HEK293 (cell line): ENCODE results near the gene HESX1.

Experiments used
- CTCF ChIA-PET: fragments of 350-600 bp; formaldehyde crosslinking; extraction: SDS; loops from one replicate; lab custom pipeline; 2021; ENCODE audit warnings: antibody characterized with exemption; lab: Yijun Ruan, JAX
- POLR2A ChIA-PET: fragments of 300-600 bp; formaldehyde crosslinking; extraction: SDS; loops from one replicate; lab custom pipeline; 2020; ENCODE audit warnings: antibody characterized with exemption, inconsistent platforms; lab: Yijun Ruan, JAX
- H3K27ac ChIP-seq: fragments of 200-500 bp; sonication (Bioruptor generic); 2 replicates; pipeline ENCODE4 v1.5.1; 2014; ENCODE audit warnings: low read depth, low read length, control low read depth, inconsistent platforms; ENCODE audit errors: extremely low read depth
- H3K36me3 ChIP-seq, 2 experiments: fragments of 200-500 bp in 1 of 2; sonication (Bioruptor generic) in 1 of 2; 1 replicate in 1 of 2; 2 replicates in 1 of 2; pipeline ENCODE4 v1.5.1; 2014 to 2017; ENCODE audit warnings: inconsistent platforms in 2 of 2, low read length in 2 of 2; ENCODE audit not compliant: control insufficient read depth in 2 of 2, insufficient read depth in 1 of 2
- H3K4me1 ChIP-seq: fragments of 200-500 bp; sonication (Bioruptor generic); 2 replicates; pipeline ENCODE4 v1.5.1; 2014; ENCODE audit warnings: mild to moderate bottlenecking, low read length, inconsistent platforms; ENCODE audit not compliant: control insufficient read depth, insufficient read depth
- H3K4me3 ChIP-seq: 2 replicates; pipeline ENCODE4 v1.5.1; 2011; ENCODE audit warnings: low read depth, mild to moderate bottlenecking, control low read depth, low read length, moderate library complexity
- H3K9me3 ChIP-seq: fragments of 200-500 bp; sonication (Bioruptor generic); 2 replicates; pipeline ENCODE4 v1.5.1; 2014; ENCODE audit warnings: low read depth, low read length, inconsistent platforms; ENCODE audit not compliant: control insufficient read depth, insufficient read depth
- AEBP2 ChIP-seq: fragments of 450-650 bp; formaldehyde crosslinking; IDR thresholded peaks from 2 replicates; pipeline ENCODE4 v1.5.1; 2016; ENCODE audit warnings: missing biosample characterization, missing genetic modification characterization, borderline replicate concordance
- EGR2 ChIP-seq: fragments of 450-650 bp; formaldehyde crosslinking; IDR thresholded peaks from 2 replicates; pipeline ENCODE4 v1.5.1; 2016; ENCODE audit warnings: low read depth, missing biosample characterization, missing genetic modification characterization
- GFI1B ChIP-seq: fragments of 450-650 bp; formaldehyde crosslinking; IDR thresholded peaks from 2 replicates; pipeline ENCODE4 v1.5.1; 2016; ENCODE audit warnings: missing biosample characterization, missing genetic modification characterization
- HOXC10 ChIP-seq: sonication (generic); formaldehyde crosslinking; IDR thresholded peaks from 2 replicates; pipeline ENCODE4 v1.8.1; 2023; ENCODE audit warnings: mild to moderate bottlenecking, missing genetic modification reagents
- IKZF3 ChIP-seq: fragments of 450-650 bp; IDR thresholded peaks from 2 replicates; pipeline ENCODE4 v1.5.0; 2018; ENCODE audit warnings: missing biosample characterization, mild to moderate bottlenecking, missing genetic modification characterization, moderate library complexity
- KLF9 ChIP-seq: fragments of 450-650 bp; formaldehyde crosslinking; IDR thresholded peaks from 2 replicates; pipeline ENCODE4 v1.5.1; 2016; ENCODE audit warnings: missing biosample characterization, missing genetic modification characterization, low read depth
- SCRT2 ChIP-seq: fragments of 450-650 bp; formaldehyde crosslinking; IDR thresholded peaks from 2 replicates; pipeline ENCODE4 v1.5.1; 2016; ENCODE audit warnings: missing biosample characterization, missing genetic modification characterization
- TCF7L2 ChIP-seq: IDR thresholded peaks from 2 replicates; pipeline ENCODE4 v1.6.1; 2011; ENCODE audit warnings: low read depth, mild to moderate bottlenecking, inconsistent platforms, low read length, moderate library complexity, borderline replicate concordance
- ZBTB17 ChIP-seq: fragments of 450-650 bp; formaldehyde crosslinking; IDR thresholded peaks from 2 replicates; pipeline ENCODE4 v1.5.1; 2016; ENCODE audit warnings: missing biosample characterization, missing genetic modification characterization
- ZBTB26 ChIP-seq: fragments of 450-650 bp; formaldehyde crosslinking; optimal IDR thresholded peaks from 2 replicates; pipeline ENCODE3; 2016; ENCODE audit warnings: missing biosample characterization, mild to moderate bottlenecking, missing genetic modification characterization
- ZEB2 ChIP-seq: fragments of 450-650 bp; formaldehyde crosslinking; IDR thresholded peaks from 2 replicates; pipeline ENCODE4 v1.5.1; 2016; ENCODE audit warnings: missing biosample characterization, missing genetic modification characterization
- ZFP69B ChIP-seq: fragments of 450-650 bp; formaldehyde crosslinking; IDR thresholded peaks from 2 replicates; pipeline ENCODE4 v1.5.1; 2016; ENCODE audit warnings: missing biosample characterization, missing genetic modification characterization
- ZNF10 ChIP-seq: fragments of 450-650 bp; formaldehyde crosslinking; IDR thresholded peaks from 2 replicates; pipeline ENCODE4 v1.5.1; 2017; ENCODE audit warnings: missing biosample characterization, missing genetic modification characterization
- ZNF132 ChIP-seq: fragments of 450-650 bp; formaldehyde crosslinking; IDR thresholded peaks from 2 replicates; pipeline ENCODE4 v1.5.1; 2017; ENCODE audit warnings: missing biosample characterization, missing genetic modification characterization, borderline replicate concordance
- ZNF175 ChIP-seq: fragments of 450-650 bp; formaldehyde crosslinking; IDR thresholded peaks from 2 replicates; pipeline ENCODE4 v1.5.1; 2016; ENCODE audit warnings: missing biosample characterization, missing genetic modification characterization
- ZNF2 ChIP-seq: fragments of 450-650 bp; formaldehyde crosslinking; IDR thresholded peaks from 2 replicates; pipeline ENCODE4 v1.5.1; 2016; ENCODE audit warnings: missing biosample characterization, missing genetic modification characterization
- ZNF335 ChIP-seq: fragments of 450-650 bp; formaldehyde crosslinking; conservative IDR thresholded peaks from 2 replicates; pipeline ENCODE4 v1.5.1; 2016; ENCODE audit warnings: missing biosample characterization, missing genetic modification characterization
- ZNF366 ChIP-seq: fragments of 450-650 bp; formaldehyde crosslinking; conservative IDR thresholded peaks from 2 replicates; pipeline ENCODE4 v1.5.1; 2016; ENCODE audit warnings: missing biosample characterization, missing genetic modification characterization
- ZNF416 ChIP-seq: fragments of 450-650 bp; formaldehyde crosslinking; IDR thresholded peaks from 2 replicates; pipeline ENCODE4 v1.5.1; 2016; ENCODE audit warnings: missing biosample characterization, missing genetic modification characterization
- ZNF654 ChIP-seq: fragments of 450-650 bp; formaldehyde crosslinking; IDR thresholded peaks from 2 replicates; pipeline ENCODE4 v1.5.1; 2016; ENCODE audit warnings: low read depth, missing biosample characterization, missing genetic modification characterization
- ZNF658 ChIP-seq: fragments of 450-650 bp; formaldehyde crosslinking; IDR thresholded peaks from 2 replicates; pipeline ENCODE4; 2016; ENCODE audit warnings: missing biosample characterization, missing genetic modification characterization
- ZNF660 ChIP-seq: fragments of 450-650 bp; IDR thresholded peaks from 2 replicates; pipeline ENCODE4 v1.5.1; 2018; ENCODE audit warnings: missing biosample characterization, mild to moderate bottlenecking, missing genetic modification characterization
- ZNF664 ChIP-seq: fragments of 450-650 bp; formaldehyde crosslinking; IDR thresholded peaks from 2 replicates; pipeline ENCODE4 v1.5.1; 2016; ENCODE audit warnings: missing biosample characterization, missing genetic modification characterization
- ZNF843 ChIP-seq: fragments of 450-650 bp; formaldehyde crosslinking; IDR thresholded peaks from 2 replicates; pipeline ENCODE4 v1.5.1; 2016; ENCODE audit warnings: missing biosample characterization, missing genetic modification characterization
- TF ChIP-seq, protein P1 (sequence below): fragments of 450-650 bp; formaldehyde crosslinking; IDR thresholded peaks from 2 replicates; pipeline ENCODE4 v1.5.1; 2016; ENCODE audit warnings: missing biosample characterization, missing genetic modification characterization

The HESX1 gene

DNA sequence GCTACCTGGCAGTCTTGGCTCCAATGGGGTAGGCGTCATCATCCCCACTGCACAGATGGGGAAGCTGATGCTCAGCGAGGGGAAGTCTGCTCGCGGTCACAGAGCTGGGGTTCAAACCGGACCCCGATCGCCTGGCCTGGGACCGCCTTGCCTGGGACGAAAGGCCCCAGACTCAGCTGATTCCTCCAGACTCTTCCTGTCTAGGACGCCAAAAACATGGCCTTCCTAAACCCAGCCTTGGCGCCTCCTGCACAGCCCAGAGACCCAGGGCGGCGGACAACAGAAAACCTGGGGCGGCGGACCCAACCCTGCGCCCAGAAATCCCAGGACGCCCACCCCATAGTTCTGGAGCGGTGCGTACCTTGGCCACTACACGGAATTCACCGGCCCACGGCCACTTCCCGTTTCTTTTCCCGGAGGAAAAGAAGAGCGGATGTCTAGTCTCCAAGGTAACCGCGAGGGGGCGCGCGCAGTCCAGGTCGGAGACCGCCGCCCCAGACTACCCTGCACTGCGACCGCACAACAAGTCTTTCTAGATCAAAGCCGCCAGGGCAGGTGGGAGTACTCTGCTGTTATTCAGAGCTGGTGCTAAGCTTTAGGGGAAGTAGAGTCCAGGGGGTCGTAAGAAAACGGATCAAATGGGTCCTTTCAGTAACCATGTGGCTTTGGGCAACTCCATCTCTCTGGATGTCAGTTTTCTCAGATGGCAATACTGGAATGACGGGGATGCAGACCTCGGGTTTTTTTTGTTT is 29.7 kb downstream of the HESX1 start (continued):
- TF ChIP-seq ZNF366: 0 out of 2 replicates have a peak, but pooled peaks have one; percentile 28
- TF ChIP-seq ZNF658 (tag by site-specific recombination): no peak
- TF ChIP-seq TCF7L2: 0 out of 2 replicates have a peak, but pooled peaks have one; percentile 26
- peak; percentile 11; the same call in 1 of the 2 replicates for TF ChIP-seq ZNF843 (tag by site-specific recombination)
- no peak for TF ChIP-seq KLF9 (tag by site-specific recombination)
- peak; percentile 25 for TF ChIP-seq ZBTB26 (tag by site-specific recombination)
- TF ChIP-seq ZNF335: peak; percentile 62
- 0 out of 2 replicates have a peak, but pooled peaks have one; percentile 37 for TF ChIP-seq ZNF2 (tag by site-specific recombination)
- TF ChIP-seq ZNF416 (tag by site-specific recombination): no peak
- TF ChIP-seq ZNF660 (tag by site-specific recombination): 0 out of 2 replicates have a peak, but pooled peaks have one; percentile 47
- no peak for TF ChIP-seq AEBP2
- no peak for TF ChIP-seq ZNF10
- TF ChIP-seq ZNF175 (tag by site-specific recombination): no peak
- TF ChIP-seq ZEB2 (tag by site-specific recombination): 0 out of 2 replicates have a peak, but pooled peaks have one; percentile 34
- peak; percentile 99 for TF ChIP-seq SCRT2 (tag by site-specific recombination)
- TF ChIP-seq ZNF654 (tag by site-specific recombination): peak; percentile 73
- peak; percentile 86 for TF ChIP-seq IKZF3 (tag by site-specific recombination)
- no peak for TF ChIP-seq HOXC10
- 0 out of 2 replicates have a peak, but pooled peaks have one; percentile 16 for TF ChIP-seq ZBTB17 (tag by site-specific recombination)
- TF ChIP-seq ZNF132: no peak
- TF ChIP-seq ZFP69B (tag by site-specific recombination): no peak
- no peak for TF ChIP-seq ZNF664

GRCh38 chr3:57169108-57169507 is 30.7 kb downstream of the HESX1 start:
- CTCF ChIA-PET: interaction anchor here (0.5 to 1.9 kb wide), 7 partner anchors 22 to 265 kb away, joined by 3 to 7 read pairs (median 3); no protein-coding TSS in a partner anchor
- Histone ChIP-seq H3K4me3 (no peak overlapping the region), H3K36me3 (no peaks in the 10 kb centered on the region), H3K4me1 (no peaks in the 10 kb centered on the region), H3K27ac (no peak overlapping the region), H3K9me3 (no peaks in the 10 kb centered on the region)
- POLR2A ChIA-PET: no interaction called here
- TF ChIP-seq, protein P1, sequence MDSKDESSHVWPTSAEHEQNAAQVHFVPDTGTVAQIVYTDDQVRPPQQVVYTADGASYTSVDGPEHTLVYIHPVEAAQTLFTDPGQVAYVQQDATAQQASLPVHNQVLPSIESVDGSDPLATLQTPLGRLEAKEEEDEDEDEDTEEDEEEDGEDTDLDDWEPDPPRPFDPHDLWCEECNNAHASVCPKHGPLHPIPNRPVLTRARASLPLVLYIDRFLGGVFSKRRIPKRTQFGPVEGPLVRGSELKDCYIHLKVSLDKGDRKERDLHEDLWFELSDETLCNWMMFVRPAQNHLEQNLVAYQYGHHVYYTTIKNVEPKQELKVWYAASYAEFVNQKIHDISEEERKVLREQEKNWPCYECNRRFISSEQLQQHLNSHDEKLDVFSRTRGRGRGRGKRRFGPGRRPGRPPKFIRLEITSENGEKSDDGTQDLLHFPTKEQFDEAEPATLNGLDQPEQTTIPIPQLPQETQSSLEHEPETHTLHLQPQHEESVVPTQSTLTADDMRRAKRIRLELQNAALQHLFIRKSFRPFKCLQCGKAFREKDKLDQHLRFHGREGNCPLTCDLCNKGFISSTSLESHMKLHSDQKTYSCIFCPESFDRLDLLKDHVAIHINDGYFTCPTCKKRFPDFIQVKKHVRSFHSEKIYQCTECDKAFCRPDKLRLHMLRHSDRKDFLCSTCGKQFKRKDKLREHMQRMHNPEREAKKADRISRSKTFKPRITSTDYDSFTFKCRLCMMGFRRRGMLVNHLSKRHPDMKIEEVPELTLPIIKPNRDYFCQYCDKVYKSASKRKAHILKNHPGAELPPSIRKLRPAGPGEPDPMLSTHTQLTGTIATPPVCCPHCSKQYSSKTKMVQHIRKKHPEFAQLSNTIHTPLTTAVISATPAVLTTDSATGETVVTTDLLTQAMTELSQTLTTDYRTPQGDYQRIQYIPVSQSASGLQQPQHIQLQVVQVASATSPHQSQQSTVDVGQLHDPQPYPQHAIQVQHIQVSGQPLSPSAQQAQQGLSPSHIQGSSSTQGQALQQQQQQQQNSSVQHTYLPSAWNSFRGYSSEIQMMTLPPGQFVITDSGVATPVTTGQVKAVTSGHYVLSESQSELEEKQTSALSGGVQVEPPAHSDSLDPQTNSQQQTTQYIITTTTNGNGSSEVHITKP (tag by site-specific recombination): 0 out of 2 replicates have a peak, but pooled peaks have one; percentile 21
- TF ChIP-seq GFI1B (tag by site-specific recombination): no peak
- TF ChIP-seq EGR2 (tag by site-specific recombination): peak; percentile 33; the same call in 1 of the 2 replicates
